OCI-LY1 (cell line): Measurements from ENCODE around the gene CLDN20.

Experiments used
- EZH2 ChIP-seq: fragments of 200-600 bp; sonication (generic), shearing (Covaris generic); IDR thresholded peaks from 2 replicates; pipeline ENCODE4 v1.8.0; 2017; ENCODE audit warnings: borderline replicate concordance, mixed run types, mild to moderate bottlenecking, antibody characterized with exemption, low read length, moderate library complexity, mixed read lengths
- TF ChIP-seq, protein P1 (sequence below): fragments of 200-600 bp; sonication (generic), shearing (Covaris generic); IDR thresholded peaks from 2 replicates; pipeline ENCODE4 v1.5.1; 2017; ENCODE audit warnings: mild to moderate bottlenecking, antibody characterized with exemption, low read length, moderate library complexity, mixed read lengths

DNA sequence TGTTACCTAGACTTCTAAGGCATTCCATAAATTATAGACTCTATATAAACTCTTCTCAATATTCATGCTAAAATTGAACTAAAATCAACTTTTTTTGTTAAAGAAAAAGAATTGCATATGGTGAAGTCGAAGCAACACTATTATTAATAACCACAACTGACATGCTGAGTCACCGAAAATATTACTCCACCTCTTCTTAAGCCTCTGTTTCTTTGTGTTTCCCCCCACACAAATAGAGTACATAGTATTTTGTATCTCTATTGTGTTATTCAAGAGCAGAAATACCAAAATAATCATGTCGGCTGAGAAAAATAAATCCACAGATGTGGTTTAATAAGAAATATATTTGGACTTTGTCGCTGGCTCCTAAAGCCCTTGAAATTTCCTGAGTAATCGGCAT lies 26.7 kb downstream of the CLDN20 start:
- TF ChIP-seq, protein P1, sequence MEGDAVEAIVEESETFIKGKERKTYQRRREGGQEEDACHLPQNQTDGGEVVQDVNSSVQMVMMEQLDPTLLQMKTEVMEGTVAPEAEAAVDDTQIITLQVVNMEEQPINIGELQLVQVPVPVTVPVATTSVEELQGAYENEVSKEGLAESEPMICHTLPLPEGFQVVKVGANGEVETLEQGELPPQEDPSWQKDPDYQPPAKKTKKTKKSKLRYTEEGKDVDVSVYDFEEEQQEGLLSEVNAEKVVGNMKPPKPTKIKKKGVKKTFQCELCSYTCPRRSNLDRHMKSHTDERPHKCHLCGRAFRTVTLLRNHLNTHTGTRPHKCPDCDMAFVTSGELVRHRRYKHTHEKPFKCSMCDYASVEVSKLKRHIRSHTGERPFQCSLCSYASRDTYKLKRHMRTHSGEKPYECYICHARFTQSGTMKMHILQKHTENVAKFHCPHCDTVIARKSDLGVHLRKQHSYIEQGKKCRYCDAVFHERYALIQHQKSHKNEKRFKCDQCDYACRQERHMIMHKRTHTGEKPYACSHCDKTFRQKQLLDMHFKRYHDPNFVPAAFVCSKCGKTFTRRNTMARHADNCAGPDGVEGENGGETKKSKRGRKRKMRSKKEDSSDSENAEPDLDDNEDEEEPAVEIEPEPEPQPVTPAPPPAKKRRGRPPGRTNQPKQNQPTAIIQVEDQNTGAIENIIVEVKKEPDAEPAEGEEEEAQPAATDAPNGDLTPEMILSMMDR, result no peak
- TF ChIP-seq EZH2, result no peak
